HepG2 (cell line): ENCODE results near the gene AGXT. TPM values are rescaled to one million over a fixed set of nuclear protein-coding genes. Genes with fewer than 3 reads are reported as not detected.
A peak's percentile ranks its signal among the peaks of the same experiment; 100 is the strongest.

Experiments used
- ARHGAP35 ChIP-seq: sonication (generic); formaldehyde crosslinking; IDR thresholded peaks from 2 replicates; pipeline ENCODE4 v1.9.0; 2022; ENCODE audit warnings: mild to moderate bottlenecking, inconsistent platforms, moderate library complexity, missing genetic modification reagents, borderline replicate concordance
- ATRX ChIP-seq: sonication (generic); formaldehyde crosslinking; IDR thresholded peaks from 2 replicates; pipeline ENCODE4 v1.4.0; 2020; ENCODE audit warnings: missing genetic modification reagents, borderline replicate concordance
- FOXK2 ChIP-seq: fragments of 450-650 bp; IDR thresholded peaks from 2 replicates; pipeline ENCODE4 v1.6.1; 2016
- HMGA1 ChIP-seq: sonication (generic); formaldehyde crosslinking; conservative IDR thresholded peaks from 2 replicates; pipeline ENCODE4 v1.4.0; 2020; ENCODE audit warnings: missing genetic modification reagents
- MEIS1 ChIP-seq: sonication (generic); formaldehyde crosslinking; IDR thresholded peaks from 2 replicates; pipeline ENCODE4 v1.9.0; 2021; ENCODE audit warnings: mild to moderate bottlenecking, missing genetic modification reagents, moderate library complexity, borderline replicate concordance
- NAIF1 ChIP-seq: sonication (generic); formaldehyde crosslinking; IDR thresholded peaks from 2 replicates; pipeline ENCODE4 v1.5.0; 2020; ENCODE audit warnings: mild to moderate bottlenecking, missing genetic modification reagents, borderline replicate concordance
- POLR2A ChIP-seq, 2 experiments: IDR thresholded peaks; 2 replicates each; pipeline ENCODE4 v1.6.1; 2011; ENCODE audit warnings: low read depth in 2 of 2, low read length in 2 of 2, mild to moderate bottlenecking in 1 of 2, moderate library complexity in 1 of 2; ENCODE audit not compliant: insufficient read depth in 1 of 2
- ZNF629 ChIP-seq: sonication (generic); formaldehyde crosslinking; conservative IDR thresholded peaks from 2 replicates; pipeline ENCODE4 v1.5.0; 2020; ENCODE audit warnings: missing genetic modification reagents
- polyA plus RNA-seq, 8 experiments: library from polyadenylated mRNA; depleted of rRNA in 3 of 8; stranded (reverse) in 7 of 8; unstranded in 1 of 8; fragments of >200 nt; fragmentation: Illumina TruSeq in 4 of 8; extraction: Trizol in 4 of 8; gene quantifications; 2 replicates each; pipeline versions ENCODE4 v1.2.1 to v1.2.3, GENCODE V29; 2011 to 2016; ENCODE audit warnings: low read depth in 4 of 8, missing spikeins in 1 of 8, mixed read lengths in 1 of 8; ENCODE audit not compliant: insufficient read depth in 1 of 8
- total RNA-seq, 5 experiments: library from RNA; depleted of rRNA; stranded (reverse); fragments of >200 nt; fragmentation: Illumina TruSeq; extraction: Trizol; gene quantifications; 2 replicates each; pipeline ENCODE4 v1.2.3, GENCODE V29; 2016; ENCODE audit warnings: low read depth in 1 of 5
- TF ChIP-seq, protein P1 (sequence below): sonication (generic); formaldehyde crosslinking; IDR thresholded peaks from 2 replicates; pipeline ENCODE4 v1.5.0; 2020; ENCODE audit warnings: missing genetic modification reagents
- TF ChIP-seq, protein P2 (sequence below): IDR thresholded peaks from 2 replicates; pipeline ENCODE4 v1.4.0; 2020; ENCODE audit warnings: mild to moderate bottlenecking, missing genetic modification reagents
- TF ChIP-seq, protein P3 (sequence below): sonication (generic); formaldehyde crosslinking; IDR thresholded peaks from 2 replicates; pipeline ENCODE4 v1.5.1; 2020; ENCODE audit warnings: mild to moderate bottlenecking, missing genetic modification reagents, borderline replicate concordance
- TF ChIP-seq, protein P4 (sequence below): sonication (generic); formaldehyde crosslinking; IDR thresholded peaks from 2 replicates; pipeline ENCODE4 v1.5.1; 2020; ENCODE audit warnings: missing genetic modification reagents, mild to moderate bottlenecking, borderline replicate concordance
- TF ChIP-seq, protein P5 (sequence below): sonication (generic); formaldehyde crosslinking; IDR thresholded peaks from 2 replicates; pipeline ENCODE4 v1.5.0; 2020; ENCODE audit warnings: missing genetic modification reagents, mild to moderate bottlenecking, borderline replicate concordance

Gene AGXT
- total and polyA plus RNA-seq, 2 of the 13 experiments (the other 11 are each of a cell fraction or from before 2014, with no cell fraction given) = 41.9 to 96.1 TPM

DNA sequence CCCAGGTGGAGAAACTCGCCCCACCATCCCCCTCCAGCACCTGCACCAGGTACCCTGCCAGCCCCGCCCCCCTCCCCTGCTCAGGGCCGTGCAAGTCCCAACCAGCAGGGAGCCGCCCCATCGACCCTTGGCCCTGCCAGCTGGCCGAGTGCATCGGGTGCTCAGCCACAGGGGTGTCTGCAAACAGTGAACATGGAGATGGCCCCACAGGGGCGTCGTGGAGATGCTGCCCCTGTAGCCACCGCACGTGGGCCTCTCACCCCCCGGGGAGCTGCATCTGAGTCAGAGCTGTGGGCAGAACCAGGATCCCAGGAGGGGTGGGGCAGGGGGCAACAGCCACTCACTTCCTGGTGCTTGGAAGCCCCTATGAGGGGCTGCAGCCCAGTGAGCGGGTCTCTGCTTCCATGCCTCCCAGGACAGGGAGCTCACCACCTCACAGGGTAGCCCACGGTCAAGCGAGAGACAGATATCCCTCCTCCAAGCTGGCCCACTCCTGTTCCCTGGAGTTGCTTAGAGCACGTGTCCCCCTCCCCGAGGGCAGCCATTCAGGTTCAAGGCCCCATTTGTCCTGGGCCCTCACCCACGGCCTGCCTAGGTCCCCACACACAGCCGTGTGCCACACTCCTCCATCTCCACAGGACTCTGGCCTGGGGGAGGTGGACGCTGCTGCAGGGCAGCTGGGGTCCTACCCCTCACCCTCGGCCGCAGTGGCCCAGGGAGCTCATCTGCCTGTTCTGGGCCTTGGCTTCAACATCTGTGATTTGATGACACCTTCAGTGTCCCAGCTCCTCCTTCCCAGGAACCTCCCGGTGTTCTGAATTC is 28.5 kb downstream of the AGXT start (continued):
- TF ChIP-seq, protein P1, sequence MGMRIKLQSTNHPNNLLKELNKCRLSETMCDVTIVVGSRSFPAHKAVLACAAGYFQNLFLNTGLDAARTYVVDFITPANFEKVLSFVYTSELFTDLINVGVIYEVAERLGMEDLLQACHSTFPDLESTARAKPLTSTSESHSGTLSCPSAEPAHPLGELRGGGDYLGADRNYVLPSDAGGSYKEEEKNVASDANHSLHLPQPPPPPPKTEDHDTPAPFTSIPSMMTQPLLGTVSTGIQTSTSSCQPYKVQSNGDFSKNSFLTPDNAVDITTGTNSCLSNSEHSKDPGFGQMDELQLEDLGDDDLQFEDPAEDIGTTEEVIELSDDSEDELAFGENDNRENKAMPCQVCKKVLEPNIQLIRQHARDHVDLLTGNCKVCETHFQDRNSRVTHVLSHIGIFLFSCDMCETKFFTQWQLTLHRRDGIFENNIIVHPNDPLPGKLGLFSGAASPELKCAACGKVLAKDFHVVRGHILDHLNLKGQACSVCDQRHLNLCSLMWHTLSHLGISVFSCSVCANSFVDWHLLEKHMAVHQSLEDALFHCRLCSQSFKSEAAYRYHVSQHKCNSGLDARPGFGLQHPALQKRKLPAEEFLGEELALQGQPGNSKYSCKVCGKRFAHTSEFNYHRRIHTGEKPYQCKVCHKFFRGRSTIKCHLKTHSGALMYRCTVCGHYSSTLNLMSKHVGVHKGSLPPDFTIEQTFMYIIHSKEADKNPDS (CRISPR knock-in tag) = no peak; the same call in 1 of the 2 replicates
- TF ChIP-seq MEIS1 (CRISPR knock-in tag) (no peak; the same call in 1 of the 2 replicates), POLR2A (IDR thresholded peaks at IDR 0.05; ENCODE audit: insufficient read depth in 1 of 2, low read depth in 2 of 2, low read length in 2 of 2) (no peak), FOXK2 (0 out of 2 replicates have a peak, but pooled peaks have one; percentile 22), ZNF629 (no peak), HMGA1 (CRISPR knock-in tag) (no peak), ARHGAP35 (CRISPR knock-in tag) (no peak), ATRX (CRISPR knock-in tag) (no peak), NAIF1 (CRISPR knock-in tag) (no peak)
- TF ChIP-seq, protein P2, sequence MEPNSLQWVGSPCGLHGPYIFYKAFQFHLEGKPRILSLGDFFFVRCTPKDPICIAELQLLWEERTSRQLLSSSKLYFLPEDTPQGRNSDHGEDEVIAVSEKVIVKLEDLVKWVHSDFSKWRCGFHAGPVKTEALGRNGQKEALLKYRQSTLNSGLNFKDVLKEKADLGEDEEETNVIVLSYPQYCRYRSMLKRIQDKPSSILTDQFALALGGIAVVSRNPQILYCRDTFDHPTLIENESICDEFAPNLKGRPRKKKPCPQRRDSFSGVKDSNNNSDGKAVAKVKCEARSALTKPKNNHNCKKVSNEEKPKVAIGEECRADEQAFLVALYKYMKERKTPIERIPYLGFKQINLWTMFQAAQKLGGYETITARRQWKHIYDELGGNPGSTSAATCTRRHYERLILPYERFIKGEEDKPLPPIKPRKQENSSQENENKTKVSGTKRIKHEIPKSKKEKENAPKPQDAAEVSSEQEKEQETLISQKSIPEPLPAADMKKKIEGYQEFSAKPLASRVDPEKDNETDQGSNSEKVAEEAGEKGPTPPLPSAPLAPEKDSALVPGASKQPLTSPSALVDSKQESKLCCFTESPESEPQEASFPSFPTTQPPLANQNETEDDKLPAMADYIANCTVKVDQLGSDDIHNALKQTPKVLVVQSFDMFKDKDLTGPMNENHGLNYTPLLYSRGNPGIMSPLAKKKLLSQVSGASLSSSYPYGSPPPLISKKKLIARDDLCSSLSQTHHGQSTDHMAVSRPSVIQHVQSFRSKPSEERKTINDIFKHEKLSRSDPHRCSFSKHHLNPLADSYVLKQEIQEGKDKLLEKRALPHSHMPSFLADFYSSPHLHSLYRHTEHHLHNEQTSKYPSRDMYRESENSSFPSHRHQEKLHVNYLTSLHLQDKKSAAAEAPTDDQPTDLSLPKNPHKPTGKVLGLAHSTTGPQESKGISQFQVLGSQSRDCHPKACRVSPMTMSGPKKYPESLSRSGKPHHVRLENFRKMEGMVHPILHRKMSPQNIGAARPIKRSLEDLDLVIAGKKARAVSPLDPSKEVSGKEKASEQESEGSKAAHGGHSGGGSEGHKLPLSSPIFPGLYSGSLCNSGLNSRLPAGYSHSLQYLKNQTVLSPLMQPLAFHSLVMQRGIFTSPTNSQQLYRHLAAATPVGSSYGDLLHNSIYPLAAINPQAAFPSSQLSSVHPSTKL (CRISPR knock-in tag) = 0 out of 2 replicates have a peak, but pooled peaks have one; percentile 24
- TF ChIP-seq, protein P3, sequence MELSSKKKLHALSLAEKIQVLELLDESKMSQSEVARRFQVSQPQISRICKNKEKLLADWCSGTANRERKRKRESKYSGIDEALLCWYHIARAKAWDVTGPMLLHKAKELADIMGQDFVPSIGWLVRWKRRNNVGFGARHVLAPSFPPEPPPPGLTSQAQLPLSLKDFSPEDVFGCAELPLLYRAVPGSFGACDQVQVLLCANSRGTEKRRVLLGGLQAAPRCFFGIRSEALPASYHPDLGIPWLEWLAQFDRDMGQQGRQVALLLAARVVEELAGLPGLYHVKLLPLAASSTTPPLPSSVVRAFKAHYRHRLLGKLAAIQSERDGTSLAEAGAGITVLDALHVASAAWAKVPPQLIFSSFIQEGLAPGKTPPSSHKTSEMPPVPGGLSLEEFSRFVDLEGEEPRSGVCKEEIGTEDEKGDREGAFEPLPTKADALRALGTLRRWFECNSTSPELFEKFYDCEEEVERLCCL (CRISPR knock-in tag) = no peak
- TF ChIP-seq, protein P4, sequence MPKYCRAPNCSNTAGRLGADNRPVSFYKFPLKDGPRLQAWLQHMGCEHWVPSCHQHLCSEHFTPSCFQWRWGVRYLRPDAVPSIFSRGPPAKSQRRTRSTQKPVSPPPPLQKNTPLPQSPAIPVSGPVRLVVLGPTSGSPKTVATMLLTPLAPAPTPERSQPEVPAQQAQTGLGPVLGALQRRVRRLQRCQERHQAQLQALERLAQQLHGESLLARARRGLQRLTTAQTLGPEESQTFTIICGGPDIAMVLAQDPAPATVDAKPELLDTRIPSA (CRISPR knock-in tag) = no peak
- TF ChIP-seq, protein P5, sequence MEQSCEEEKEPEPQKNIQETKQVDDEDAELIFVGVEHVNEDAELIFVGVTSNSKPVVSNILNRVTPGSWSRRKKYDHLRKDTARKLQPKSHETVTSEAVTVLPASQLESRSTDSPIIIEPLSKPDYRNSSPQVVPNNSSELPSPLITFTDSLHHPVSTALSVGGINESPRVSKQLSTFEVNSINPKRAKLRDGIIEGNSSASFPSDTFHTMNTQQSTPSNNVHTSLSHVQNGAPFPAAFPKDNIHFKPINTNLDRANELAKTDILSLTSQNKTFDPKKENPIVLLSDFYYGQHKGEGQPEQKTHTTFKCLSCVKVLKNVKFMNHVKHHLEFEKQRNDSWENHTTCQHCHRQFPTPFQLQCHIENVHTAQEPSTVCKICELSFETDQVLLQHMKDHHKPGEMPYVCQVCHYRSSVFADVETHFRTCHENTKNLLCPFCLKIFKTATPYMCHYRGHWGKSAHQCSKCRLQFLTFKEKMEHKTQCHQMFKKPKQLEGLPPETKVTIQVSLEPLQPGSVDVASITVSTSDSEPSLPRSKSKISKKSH = no peak
